ENCODE measurements around the gene WDR5.

DNA sequence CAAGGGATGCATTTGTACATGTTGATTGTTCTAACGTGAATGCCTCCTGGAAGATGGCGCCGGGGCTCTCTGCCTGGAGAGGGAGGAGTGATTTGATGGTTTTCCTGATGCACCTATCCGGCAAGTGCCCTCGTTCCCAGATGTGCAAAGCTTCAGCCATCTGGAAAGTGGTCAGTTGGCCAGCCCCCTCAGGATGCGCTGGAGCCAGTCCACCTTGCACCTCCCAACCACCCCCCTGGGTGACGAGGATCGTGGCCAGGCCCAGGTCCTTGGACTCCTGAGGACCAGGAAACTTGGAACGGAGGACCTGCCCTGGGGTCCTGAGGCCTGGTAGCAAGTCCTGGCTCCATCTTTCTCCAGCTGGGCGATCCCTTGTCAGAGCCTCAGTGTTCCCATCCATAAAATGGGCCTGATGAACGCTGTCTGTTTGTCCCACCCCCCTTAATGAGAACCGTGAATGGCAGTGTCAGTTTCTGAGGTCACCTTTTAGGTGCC is 52.1 kb downstream of the WDR5 start:
- no peak for TF ChIP-seq ZBTB20 (tag by site-specific recombination; IDR thresholded peaks at IDR 0.05)
- TF ChIP-seq, protein P1, sequence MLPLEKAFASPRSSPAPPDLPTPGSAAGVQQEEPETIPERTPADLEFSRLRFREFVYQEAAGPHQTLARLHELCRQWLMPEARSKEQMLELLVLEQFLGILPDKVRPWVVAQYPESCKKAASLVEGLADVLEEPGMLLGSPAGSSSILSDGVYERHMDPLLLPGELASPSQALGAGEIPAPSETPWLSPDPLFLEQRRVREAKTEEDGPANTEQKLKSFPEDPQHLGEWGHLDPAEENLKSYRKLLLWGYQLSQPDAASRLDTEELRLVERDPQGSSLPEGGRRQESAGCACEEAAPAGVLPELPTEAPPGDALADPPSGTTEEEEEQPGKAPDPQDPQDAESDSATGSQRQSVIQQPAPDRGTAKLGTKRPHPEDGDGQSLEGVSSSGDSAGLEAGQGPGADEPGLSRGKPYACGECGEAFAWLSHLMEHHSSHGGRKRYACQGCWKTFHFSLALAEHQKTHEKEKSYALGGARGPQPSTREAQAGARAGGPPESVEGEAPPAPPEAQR (tag by site-specific recombination; IDR thresholded peaks at IDR 0.05), result no peak
- TF ChIP-seq, protein P2, sequence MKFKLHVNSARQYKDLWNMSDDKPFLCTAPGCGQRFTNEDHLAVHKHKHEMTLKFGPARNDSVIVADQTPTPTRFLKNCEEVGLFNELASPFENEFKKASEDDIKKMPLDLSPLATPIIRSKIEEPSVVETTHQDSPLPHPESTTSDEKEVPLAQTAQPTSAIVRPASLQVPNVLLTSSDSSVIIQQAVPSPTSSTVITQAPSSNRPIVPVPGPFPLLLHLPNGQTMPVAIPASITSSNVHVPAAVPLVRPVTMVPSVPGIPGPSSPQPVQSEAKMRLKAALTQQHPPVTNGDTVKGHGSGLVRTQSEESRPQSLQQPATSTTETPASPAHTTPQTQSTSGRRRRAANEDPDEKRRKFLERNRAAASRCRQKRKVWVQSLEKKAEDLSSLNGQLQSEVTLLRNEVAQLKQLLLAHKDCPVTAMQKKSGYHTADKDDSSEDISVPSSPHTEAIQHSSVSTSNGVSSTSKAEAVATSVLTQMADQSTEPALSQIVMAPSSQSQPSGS (tag by site-specific recombination; IDR thresholded peaks at IDR 0.05; ENCODE audit: low read depth), result no peak
- no peak for TF ChIP-seq ZNF473 (tag by site-specific recombination; IDR thresholded peaks at IDR 0.05)
